GM13976 (cell line): ENCODE data around the gene STAT2.

Experiments used
- DNase-seq: peaks from one replicate; pipeline ENCODE4 v3.0.0; 2012; ENCODE audit warnings: low spot score
- in situ Hi-C: fragments of 300-500 bp; cut with MboI; formaldehyde crosslinking; loops from one replicate; pipeline ENCODE4 v1.12.0; 2022; ENCODE audit warnings: low sequenced_read_pairs, mixed read lengths, inconsistent platforms; ENCODE audit not compliant: unreplicated experiment
- TF ChIP-seq, protein P1 (sequence below): IDR thresholded peaks from 2 replicates; pipeline ENCODE4 v1.5.1; 2012; ENCODE audit warnings: borderline replicate concordance, mild to moderate bottlenecking; ENCODE audit not compliant: insufficient read depth; ENCODE audit errors: extremely low read depth, missing control alignments, control extremely low read depth

The STAT2 gene

DNA sequence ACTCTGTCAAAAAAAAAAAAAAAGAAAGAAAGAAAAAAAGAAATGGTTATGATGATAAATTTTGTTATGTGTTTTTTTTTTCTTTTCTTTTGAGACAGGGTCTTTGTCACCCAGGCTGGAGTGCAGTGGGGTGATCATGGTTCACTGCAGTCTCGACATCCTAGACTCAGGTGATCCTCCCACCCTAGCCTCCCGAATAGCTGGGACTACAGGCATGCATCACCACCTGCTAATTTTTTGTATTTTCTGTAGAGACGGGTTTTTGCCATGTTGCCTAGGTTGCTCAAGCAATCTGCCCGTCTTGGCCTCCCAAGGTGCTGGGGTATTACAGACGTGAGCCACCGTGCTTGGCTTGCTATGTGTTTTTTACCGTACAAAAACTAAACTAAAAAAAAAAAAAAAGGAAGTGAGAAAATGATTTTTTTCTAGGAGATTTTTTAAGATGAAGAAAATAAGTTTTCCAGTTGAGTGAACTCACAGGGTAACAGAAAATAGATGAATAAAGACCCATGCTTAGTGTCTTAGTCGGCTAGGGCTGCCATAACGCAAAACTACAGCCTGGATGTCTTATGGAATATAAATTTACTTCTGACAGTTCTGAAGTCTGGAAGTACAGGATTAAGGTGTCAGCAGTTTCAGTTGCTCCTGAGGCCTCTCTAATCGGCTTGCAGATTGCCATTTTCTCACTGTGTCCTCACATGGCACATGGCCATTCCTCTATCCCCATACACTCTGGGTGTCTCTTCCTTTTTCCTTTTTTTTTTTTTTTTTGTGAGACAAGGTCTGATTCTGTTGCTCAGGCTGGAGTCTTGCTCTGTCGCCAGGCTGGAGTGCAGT, 15.9 kb upstream of the STAT2 start:
- in situ Hi-C loops: no loop called here
- DNase-seq: peak; percentile 35
- TF ChIP-seq, protein P1, sequence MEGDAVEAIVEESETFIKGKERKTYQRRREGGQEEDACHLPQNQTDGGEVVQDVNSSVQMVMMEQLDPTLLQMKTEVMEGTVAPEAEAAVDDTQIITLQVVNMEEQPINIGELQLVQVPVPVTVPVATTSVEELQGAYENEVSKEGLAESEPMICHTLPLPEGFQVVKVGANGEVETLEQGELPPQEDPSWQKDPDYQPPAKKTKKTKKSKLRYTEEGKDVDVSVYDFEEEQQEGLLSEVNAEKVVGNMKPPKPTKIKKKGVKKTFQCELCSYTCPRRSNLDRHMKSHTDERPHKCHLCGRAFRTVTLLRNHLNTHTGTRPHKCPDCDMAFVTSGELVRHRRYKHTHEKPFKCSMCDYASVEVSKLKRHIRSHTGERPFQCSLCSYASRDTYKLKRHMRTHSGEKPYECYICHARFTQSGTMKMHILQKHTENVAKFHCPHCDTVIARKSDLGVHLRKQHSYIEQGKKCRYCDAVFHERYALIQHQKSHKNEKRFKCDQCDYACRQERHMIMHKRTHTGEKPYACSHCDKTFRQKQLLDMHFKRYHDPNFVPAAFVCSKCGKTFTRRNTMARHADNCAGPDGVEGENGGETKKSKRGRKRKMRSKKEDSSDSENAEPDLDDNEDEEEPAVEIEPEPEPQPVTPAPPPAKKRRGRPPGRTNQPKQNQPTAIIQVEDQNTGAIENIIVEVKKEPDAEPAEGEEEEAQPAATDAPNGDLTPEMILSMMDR: no peak

DNA sequence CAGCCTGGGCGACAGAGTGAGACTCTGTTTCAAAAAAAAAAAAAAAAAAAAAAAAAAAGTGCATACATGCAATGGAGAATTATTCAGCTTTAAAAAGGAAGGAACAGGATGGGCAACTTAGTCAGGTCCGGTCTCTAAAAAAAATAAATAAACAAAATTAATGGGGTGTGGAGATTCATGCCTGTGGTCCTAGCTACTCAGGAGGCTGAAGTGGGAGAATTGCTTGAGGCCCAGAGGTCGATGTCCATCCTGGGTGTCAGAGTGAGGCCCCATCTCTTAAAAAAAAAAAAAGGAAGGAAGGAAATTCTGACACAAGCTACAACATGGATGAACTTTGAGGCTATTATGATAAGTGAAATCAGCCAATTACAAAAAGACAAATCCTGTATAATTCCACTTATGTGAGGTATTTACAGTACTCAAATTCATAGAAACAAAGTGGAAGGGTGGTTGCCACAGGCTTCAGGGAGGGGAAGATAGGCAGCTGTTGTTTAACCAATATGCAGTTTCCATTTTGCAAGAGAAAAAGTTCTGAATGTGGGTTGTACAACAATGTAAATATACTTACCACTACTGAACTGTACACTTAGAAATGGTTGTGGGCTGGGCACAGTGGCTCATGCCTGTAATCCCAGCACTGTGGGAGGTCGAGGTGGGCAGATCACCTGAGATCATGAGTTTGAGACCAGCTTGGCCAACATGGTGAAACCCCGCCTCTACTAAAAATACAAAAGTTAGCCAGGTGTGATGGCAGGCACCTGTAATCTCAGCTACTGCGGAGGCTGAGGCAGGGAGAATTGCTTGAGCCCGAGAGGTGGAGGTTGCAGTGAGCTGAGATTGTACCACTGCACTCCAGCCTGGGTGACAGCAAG, 15.1 kb upstream of the STAT2 start:
- in situ Hi-C loops: no loop called here
- TF ChIP-seq, protein P1: no peak
- no peak for DNase-seq

GRCh38 chr12:56373515-56373914, 13.6 kb upstream of the STAT2 start:
- no peak for DNase-seq
- in situ Hi-C loops: no loop called here
- TF ChIP-seq, protein P1: no peak

DNA sequence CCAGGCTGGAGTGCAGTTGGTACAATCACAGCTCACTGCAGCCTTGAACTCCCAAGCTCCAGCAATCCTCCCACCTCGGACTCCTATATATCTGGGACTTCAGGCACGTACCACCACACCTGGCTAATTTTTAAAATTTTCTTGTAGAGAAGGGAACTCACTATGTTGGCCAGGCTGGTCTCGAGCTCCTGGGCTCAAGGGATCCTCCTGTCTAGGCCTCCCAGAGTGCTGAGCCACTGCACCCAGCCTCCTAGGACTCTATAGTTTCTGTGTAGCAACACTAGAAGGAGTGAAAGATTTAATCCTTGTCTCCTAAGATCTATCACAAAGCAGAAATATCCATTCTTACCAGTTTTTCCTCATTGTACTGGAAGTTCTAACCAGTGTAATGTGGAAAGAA, 7.0 kb upstream of the STAT2 start:
- TF ChIP-seq, protein P1: no peak
- in situ Hi-C loops: no loop called here

DNA sequence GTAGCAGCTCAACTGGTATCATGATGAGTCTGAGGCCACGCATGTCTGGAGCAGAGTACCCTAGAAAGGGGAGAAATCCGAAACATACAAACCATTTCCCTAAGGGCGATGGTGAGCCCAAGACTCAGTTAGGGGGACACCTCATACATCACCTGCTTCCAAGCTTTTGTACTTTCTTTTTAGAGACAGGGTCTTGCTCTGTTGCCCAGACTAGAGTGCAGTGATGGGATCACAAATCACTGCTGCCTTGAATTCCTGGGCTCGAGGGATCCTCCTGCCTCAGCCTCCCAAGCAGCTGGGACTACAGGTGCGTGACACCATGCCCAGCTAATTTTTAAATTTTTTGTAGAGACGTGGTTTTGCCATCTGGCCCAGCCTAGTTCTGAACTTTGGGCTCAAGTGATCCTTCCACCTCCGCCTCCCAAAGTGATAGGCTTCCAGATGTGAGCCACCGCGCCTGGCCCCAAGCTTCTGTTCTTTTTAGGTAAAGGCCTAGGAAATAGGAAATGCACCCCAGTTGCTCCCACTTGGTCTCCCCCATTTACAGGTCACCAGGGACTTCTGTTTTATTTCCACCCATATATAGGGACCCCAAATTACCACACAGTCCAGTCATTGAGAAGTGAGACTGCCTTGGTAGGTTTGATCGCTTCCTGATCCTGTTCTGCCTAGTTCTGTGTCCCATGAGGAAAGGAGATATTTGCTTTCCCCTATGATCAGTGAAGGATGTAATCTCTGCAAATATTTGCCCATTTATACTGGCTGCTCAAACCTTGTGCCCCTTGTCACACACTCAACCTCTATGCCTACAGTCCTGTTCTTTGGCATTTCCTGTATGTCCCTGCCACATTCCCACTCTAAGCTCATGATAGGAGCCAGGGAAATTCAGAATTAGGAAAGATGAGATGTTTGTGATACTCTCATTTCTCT, 2.5 kb upstream of the STAT2 start, which contains the start of gene APOF:
Gene APOF (minus strand): TSS at position 728 of the 930 bp plus-strand sequence. CDS start 112 bp downstream, at position 616.
- DNase-seq: no peak
- in situ Hi-C loops: no loop called here
- TF ChIP-seq, protein P1: no peak

More for the DNA sequence above, 7.0 kb upstream of the STAT2 start:
- no peak for DNase-seq
